ENCODE measurements around the gene STAB2. TPM values are rescaled to one million over a fixed set of nuclear protein-coding genes. Genes with fewer than 3 reads are reported as not detected.

STAB2 gene
- total and polyA plus RNA-seq, 2 of the 8 experiments (the other 6 are each of a cell fraction or from before 2014, with no cell fraction given): not detected

GRCh38 chr12:103590271-103590670 lies 3.2 kb downstream of the STAB2 start (continued):
- no peak for TF ChIP-seq TBP (IDR thresholded peaks at IDR 0.05; ENCODE audit: low read depth, low read length)
- no peak for TF ChIP-seq CBX5 (IDR thresholded peaks at IDR 0.05; ENCODE audit: low read depth, low read length)
- no peak for TF ChIP-seq MAX (IDR thresholded peaks at IDR 0.05)
